GM19397 (cell line): Measurements from ENCODE around the gene LPP.
"Not testable (repeated sequence)": the region's sequence is repeated elsewhere in the genome, so short reads cannot be mapped to it uniquely, and the experiment has no call there.

Experiments
- ATAC-seq: cut with Tn5 transposase; IDR thresholded peaks from one replicate; pipeline ENCODE4 v1.9.1; 2021; ENCODE audit warnings: mild to moderate bottlenecking, moderate library complexity; ENCODE audit not compliant: unreplicated experiment

LPP gene

GRCh38 chr3:188605905-188606304 is 451.9 kb downstream of the LPP start:
- no peak for ATAC-seq

GRCh38 chr3:188607805-188608315 is 453.9 kb downstream of the LPP start:
- ATAC-seq, result no peak

GRCh38 chr3:188608401-188608800 is 454.4 kb downstream of the LPP start:
- ATAC-seq, result no peak

GRCh38 chr3:188613721-188614120 is 459.8 kb downstream of the LPP start:
- ATAC-seq, result not testable (repeated sequence)

- ATAC-seq, result no peak
Observed at GRCh38 chr3:188617270-188617669, 463.3 kb downstream of the LPP start.

- no peak for ATAC-seq
Observed at GRCh38 chr3:188617988-188618701, 464.2 kb downstream of the LPP start.

GRCh38 chr3:188620752-188621151 is 466.8 kb downstream of the LPP start:
- ATAC-seq, result no peak

GRCh38 chr3:188624384-188624783 is 470.4 kb downstream of the LPP start:
- ATAC-seq, result no peak

GRCh38 chr3:188624828-188625227 is 470.9 kb downstream of the LPP start:
- no peak for ATAC-seq

- ATAC-seq, result no peak
Observed at GRCh38 chr3:188627652-188628051, 473.7 kb downstream of the LPP start.

GRCh38 chr3:188631291-188632010 is 477.5 kb downstream of the LPP start:
- ATAC-seq, result no peak

GRCh38 chr3:188633206-188633605 is 479.2 kb downstream of the LPP start:
- no peak for ATAC-seq

- no peak for ATAC-seq
Observed at GRCh38 chr3:188634285-188634684, 480.3 kb downstream of the LPP start.

GRCh38 chr3:188635258-188636042 is 481.5 kb downstream of the LPP start:
- no peak for ATAC-seq

GRCh38 chr3:188636292-188636691 is 482.3 kb downstream of the LPP start:
- not testable (repeated sequence) for ATAC-seq

- ATAC-seq, result no peak
Observed at GRCh38 chr3:188641076-188641475, 487.1 kb downstream of the LPP start.

GRCh38 chr3:188643736-188644135 is 489.8 kb downstream of the LPP start:
- ATAC-seq, result no peak

- no peak for ATAC-seq
Observed at GRCh38 chr3:188646592-188646991, 492.6 kb downstream of the LPP start.

- ATAC-seq, result no peak
Observed at GRCh38 chr3:188647237-188647636, 493.3 kb downstream of the LPP start.

GRCh38 chr3:188649521-188649920 is 495.6 kb downstream of the LPP start:
- no peak for ATAC-seq

- ATAC-seq, result no peak
Observed at GRCh38 chr3:188656196-188656982, 502.4 kb downstream of the LPP start.
